H1 (cell line): ENCODE measurements around the gene DCAF6. TPM values are rescaled to one million over a fixed set of nuclear protein-coding genes. Genes with fewer than 3 reads are reported as not detected.

Source experiments
- CTCF ChIA-PET: fragments of 300-600 bp; sonication (Branson Sonifier 250); formaldehyde crosslinking; loops from one replicate; lab custom pipeline; 2021; ENCODE audit not compliant: partially characterized antibody; lab: Charles Lee
- POLR2A ChIA-PET: fragments of 300-600 bp; sonication (Branson Sonifier 250); formaldehyde crosslinking; loops from one replicate; lab custom pipeline; 2021; ENCODE audit warnings: inconsistent platforms; ENCODE audit not compliant: partially characterized antibody; lab: Charles Lee
- DNase-seq, 2 experiments: peaks; one replicate each; pipeline versions ENCODE4 v3.0.0 to v3.0.0-alpha.2; 2010 to 2022; ENCODE audit warnings: low spot score in 2 of 2, low read depth in 1 of 2, mixed read lengths in 1 of 2
- FAIRE-seq: peaks from 2 replicates; lab custom pipeline; 2011; peaks lifted over from hg19 to GRCh38; lab: Jason Lieb, UNC
- H2AFZ ChIP-seq: 2 replicates; pipeline ENCODE4 v1.8.1; 2012; ENCODE audit warnings: low read length, inconsistent platforms
- H2AK5ac ChIP-seq: 2 replicates; pipeline ENCODE4 v1.6.1; 2013; ENCODE audit warnings: low read depth, low read length
- H2BK120ac ChIP-seq: replicated peaks from 2 replicates; pipeline ENCODE3; 2013; ENCODE audit warnings: low read depth, low read length, inconsistent platforms
- H2BK12ac ChIP-seq: 2 replicates; pipeline ENCODE4 v1.6.1; 2013; ENCODE audit warnings: low read depth, low read length
- H2BK15ac ChIP-seq: 2 replicates; pipeline ENCODE4 v1.6.1; 2013; ENCODE audit warnings: low read length
- H2BK20ac ChIP-seq: 2 replicates; pipeline ENCODE4 v1.6.1; 2013; ENCODE audit warnings: low read length
- H2BK5ac ChIP-seq: 2 replicates; pipeline ENCODE4 v1.6.1; 2013; ENCODE audit warnings: low read depth, low read length
- H3K14ac ChIP-seq: 2 replicates; pipeline ENCODE4 v1.6.1; 2013; ENCODE audit warnings: inconsistent platforms; ENCODE audit not compliant: insufficient read length
- H3K18ac ChIP-seq: 2 replicates; pipeline ENCODE4 v1.6.1; 2013; ENCODE audit warnings: low read length; ENCODE audit errors: extremely low read depth
- H3K23ac ChIP-seq: 2 replicates; pipeline ENCODE4 v1.6.1; 2013; ENCODE audit warnings: inconsistent platforms; ENCODE audit not compliant: insufficient read length
- H3K23me2 ChIP-seq: 2 replicates; pipeline ENCODE4 v1.6.1; 2013; ENCODE audit warnings: low read depth, low read length
- H3K27ac ChIP-seq: 2 replicates; pipeline ENCODE4 v1.6.1; 2011; ENCODE audit warnings: low read depth, low read length, inconsistent platforms
- H3K27me3 ChIP-seq, 4 experiments: replicated peaks in 1 of 4; 1 replicate in 1 of 4; 2 replicates in 3 of 4; pipeline versions ENCODE4 v1.6.1 to v1.8.1; 2011 to 2013; ENCODE audit warnings: low read length in 3 of 4, mild to moderate bottlenecking in 3 of 4, inconsistent platforms in 2 of 4, mixed read lengths in 2 of 4, moderate library complexity in 1 of 4; ENCODE audit not compliant: control insufficient read depth in 3 of 4, insufficient read depth in 3 of 4; ENCODE audit errors: extremely low read depth in 1 of 4
- H3K36me3 ChIP-seq, 4 experiments: 2 replicates each; pipeline versions ENCODE4 v1.6.1 to v1.8.1; 2011 to 2013; ENCODE audit warnings: mild to moderate bottlenecking in 4 of 4, low read length in 3 of 4, moderate library complexity in 2 of 4, control low read depth in 1 of 4, inconsistent platforms in 1 of 4; ENCODE audit not compliant: insufficient read depth in 4 of 4, control insufficient read depth in 2 of 4
- H3K4ac ChIP-seq: replicated peaks from 2 replicates; pipeline ENCODE3; 2013; ENCODE audit warnings: low read length, low read depth, mixed read lengths, inconsistent platforms; ENCODE audit not compliant: insufficient read length
- H3K4me1 ChIP-seq, 4 experiments: replicated peaks in 1 of 4; 1 replicate in 1 of 4; 2 replicates in 3 of 4; pipeline versions ENCODE4 v1.6.1 to v1.8.1; 2011 to 2013; ENCODE audit warnings: low read length in 3 of 4, inconsistent platforms in 2 of 4, mixed read lengths in 1 of 4; ENCODE audit not compliant: insufficient read depth in 4 of 4, control insufficient read depth in 3 of 4
- H3K4me2 ChIP-seq, 2 experiments: 2 replicates each; pipeline versions ENCODE4 v1.6.1 to v1.8.1; 2011 to 2013; ENCODE audit warnings: low read depth in 2 of 2, low read length in 2 of 2, control low read depth in 1 of 2, inconsistent platforms in 1 of 2, mild to moderate bottlenecking in 1 of 2; ENCODE audit not compliant: insufficient read depth in 1 of 2
- H3K4me3 ChIP-seq, 4 experiments: fragments of 200-600, 300-600 bp in 1 of 4; sonication (generic), shearing (Covaris generic), sonication (Bioruptor Twin) in 1 of 4; 2 replicates each; pipeline versions ENCODE4 v1.5.1 to v1.8.1; 2011 to 2016; ENCODE audit warnings: low read length in 4 of 4, low read depth in 3 of 4, control low read depth in 2 of 4, inconsistent platforms in 2 of 4, mild to moderate bottlenecking in 2 of 4, mixed read lengths in 1 of 4, moderate library complexity in 1 of 4; ENCODE audit not compliant: insufficient read depth in 2 of 4; ENCODE audit errors: extremely low read depth in 1 of 4
- H3K56ac ChIP-seq: replicated peaks from 2 replicates; pipeline ENCODE3; 2013; ENCODE audit warnings: low read depth, mild to moderate bottlenecking, mixed read lengths, low read length, inconsistent platforms; ENCODE audit not compliant: insufficient read length
- H3K79me1 ChIP-seq: 2 replicates; pipeline ENCODE4 v1.6.1; 2013; ENCODE audit warnings: low read depth, low read length, control low read depth
- H3K79me2 ChIP-seq, 2 experiments: 2 replicates each; pipeline versions ENCODE4 v1.6.1 to v1.8.1; 2012 to 2013; ENCODE audit warnings: low read length in 2 of 2, mild to moderate bottlenecking in 2 of 2, inconsistent platforms in 1 of 2; ENCODE audit not compliant: insufficient read depth in 2 of 2, control insufficient read depth in 1 of 2
- H3K9ac ChIP-seq, 4 experiments: replicated peaks in 1 of 4; 1 replicate in 1 of 4; 2 replicates in 3 of 4; pipeline versions ENCODE4 v1.6.1 to v1.8.1; 2011 to 2013; ENCODE audit warnings: low read depth in 3 of 4, low read length in 3 of 4, control low read depth in 2 of 4, mild to moderate bottlenecking in 2 of 4, moderate library complexity in 2 of 4, inconsistent platforms in 1 of 4; ENCODE audit errors: extremely low read depth in 1 of 4
- H3K9me3 ChIP-seq, 2 experiments: 2 replicates each; pipeline versions ENCODE4 v1.6.1 to v1.8.1; 2012 to 2013; ENCODE audit warnings: mild to moderate bottlenecking in 2 of 2, moderate library complexity in 2 of 2, control low read depth in 1 of 2, inconsistent platforms in 1 of 2, low read depth in 1 of 2, low read length in 1 of 2, mixed read lengths in 1 of 2; ENCODE audit not compliant: insufficient read depth in 2 of 2
- H4K20me1 ChIP-seq, 2 experiments: replicated peaks in 1 of 2; 2 replicates each; pipeline versions ENCODE3 to v1.8.1; 2011 to 2013; ENCODE audit warnings: inconsistent platforms in 2 of 2, low read length in 2 of 2, mild to moderate bottlenecking in 1 of 2; ENCODE audit not compliant: insufficient read depth in 2 of 2, control insufficient read depth in 1 of 2
- H4K5ac ChIP-seq: 2 replicates; pipeline ENCODE4 v1.6.1; 2013; ENCODE audit warnings: low read length, low read depth, mixed read lengths, inconsistent platforms; ENCODE audit not compliant: insufficient read length
- H4K8ac ChIP-seq: 2 replicates; pipeline ENCODE4 v1.8.0; 2013; ENCODE audit warnings: mild to moderate bottlenecking, moderate library complexity, low read length, inconsistent platforms; ENCODE audit not compliant: insufficient read depth; ENCODE audit errors: extremely low read depth
- H4K91ac ChIP-seq: replicated peaks from 2 replicates; pipeline ENCODE3; 2013; ENCODE audit warnings: low read length, mixed read lengths, inconsistent platforms; ENCODE audit not compliant: insufficient read length
- CTBP2 ChIP-seq: IDR thresholded peaks from 2 replicates; pipeline ENCODE4 v1.7.0; 2011; ENCODE audit warnings: borderline replicate concordance, mild to moderate bottlenecking, moderate library complexity, mixed read lengths, low read length; ENCODE audit not compliant: insufficient read depth, insufficient read length
- EP300 ChIP-seq, 2 experiments: IDR thresholded peaks; 1 replicate in 1 of 2; 2 replicates in 1 of 2; pipeline ENCODE4 v1.6.1; 2011 to 2012; ENCODE audit warnings: low read depth in 2 of 2, low read length in 2 of 2, mild to moderate bottlenecking in 2 of 2, borderline replicate concordance in 1 of 2, inconsistent platforms in 1 of 2, moderate library complexity in 1 of 2
- FOSL1 ChIP-seq: IDR thresholded peaks from 2 replicates; pipeline ENCODE4 v1.6.1; 2011; ENCODE audit warnings: mild to moderate bottlenecking, low read depth, low read length, moderate library complexity; ENCODE audit not compliant: insufficient read depth
- KDM1A ChIP-seq: fragments of 200-600, 300-600 bp; sonication (generic); IDR thresholded peaks from 2 replicates; pipeline ENCODE4 v1.7.1; 2016; ENCODE audit warnings: mild to moderate bottlenecking, low read length, borderline replicate concordance
- MAX ChIP-seq: IDR thresholded peaks from 2 replicates; pipeline ENCODE4 v1.6.1; 2012; ENCODE audit warnings: inconsistent platforms
- NRF1 ChIP-seq: IDR thresholded peaks from 2 replicates; pipeline ENCODE4 v1.6.1; 2011; ENCODE audit warnings: mild to moderate bottlenecking, low read depth, low read length, improper control_type of control experiment
- POLR2A ChIP-seq, 2 experiments: IDR thresholded peaks; 1 replicate in 1 of 2; 2 replicates in 1 of 2; pipeline ENCODE4 v1.6.1; 2011; ENCODE audit warnings: low read depth in 2 of 2, low read length in 2 of 2, mild to moderate bottlenecking in 2 of 2; ENCODE audit errors: control extremely low read depth in 1 of 2
- RXRA ChIP-seq: IDR thresholded peaks from 2 replicates; pipeline ENCODE4 v1.6.1; 2011; ENCODE audit warnings: low read depth, mild to moderate bottlenecking, low read length, moderate library complexity; ENCODE audit not compliant: insufficient read depth
- SAP30 ChIP-seq: fragments of 300-600 bp; sonication (generic); IDR thresholded peaks from 2 replicates; pipeline ENCODE4 v1.7.1; 2012; ENCODE audit warnings: low read length, moderate library complexity, mild to moderate bottlenecking, inconsistent platforms; ENCODE audit not compliant: insufficient read depth, insufficient replicate concordance
- SP4 ChIP-seq: IDR thresholded peaks from 2 replicates; pipeline ENCODE4 v1.6.1; 2012; ENCODE audit warnings: low read length, inconsistent platforms
- WGBS, 2 experiments: shearing (Covaris generic) in 1 of 2; methylation state at CpG; one replicate each; pipeline versions ENCODE4 v1.1.6 to v1.1.7; 2013 to 2015; ENCODE audit warnings: low lambda C conversion rate in 2 of 2, mixed read lengths in 2 of 2, inconsistent platforms in 1 of 2, low coverage in 1 of 2, missing lambda C conversion rate in 1 of 2; ENCODE audit not compliant: insufficient replicate concordance in 2 of 2, insufficient coverage in 1 of 2, insufficient read length in 1 of 2; ENCODE audit errors: extremely low coverage in 1 of 2, missing lambda C conversion rate in 1 of 2; 5-methylcytosine and 5-hydroxymethylcytosine counted together
- polyA plus RNA-seq, 7 experiments: library from polyadenylated mRNA; depleted of rRNA in 3 of 7; stranded (reverse) in 5 of 7; unstranded in 2 of 7; fragments of >200 nt in 5 of 7; fragments of 200-250 nt in 2 of 7; gene quantifications; 1 replicate in 5 of 7; 2 replicates in 1 of 7; 4 replicates in 1 of 7; pipeline versions ENCODE4 v1.2.1 to v1.2.3, GENCODE V29; 2011 to 2013; ENCODE audit warnings: missing spikeins in 2 of 7, mixed read lengths in 2 of 7
- total RNA-seq: library from RNA; stranded (reverse); fragmentation: NEBNext Ultra II Directional; extraction: Animal tissue kit (Norgen Biotek cat#: 25700); gene quantifications from 2 replicates; pipeline ENCODE4 v1.2.1, GENCODE V29; 2021
- TF ChIP-seq, protein P1 (sequence below), 3 experiments: IDR thresholded peaks; 1 replicate in 2 of 3; 2 replicates in 1 of 3; pipeline versions ENCODE4 v1.5.1 to v1.6.1; 2011; ENCODE audit warnings: low read length in 3 of 3, mild to moderate bottlenecking in 3 of 3, inconsistent platforms in 2 of 3, low read depth in 1 of 3, moderate library complexity in 1 of 3; ENCODE audit not compliant: insufficient read depth in 1 of 3; ENCODE audit errors: control extremely low read depth in 1 of 3

The DCAF6 gene
- total and polyA plus RNA-seq, 2 of the 8 experiments (the other 6 are each of a cell fraction or from before 2014, with no cell fraction given), result 12.3 to 17.4 TPM

DNA sequence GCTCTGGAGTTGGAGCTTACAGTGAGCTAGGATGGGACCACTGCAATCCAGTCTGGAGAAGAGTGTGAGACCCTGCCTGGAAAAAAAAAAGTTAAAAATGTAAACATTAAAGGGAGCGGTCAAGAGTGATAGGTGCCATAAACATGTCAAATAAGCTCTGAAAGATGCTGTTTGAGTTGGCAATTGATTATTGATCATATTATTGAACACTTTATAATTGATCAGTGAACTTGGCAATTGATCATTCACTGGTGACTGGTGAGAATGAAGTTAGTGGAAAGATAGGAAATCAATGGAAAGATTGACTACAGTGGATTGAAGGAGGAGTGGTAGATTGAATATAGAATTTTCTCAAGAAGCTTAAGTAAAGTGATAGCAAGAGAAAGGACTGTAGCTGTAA, 64.7 kb downstream of the DCAF6 start:
- Histone ChIP-seq H3K79me2 (no peaks in the 10 kb centered on the region), H3K9ac (no peak overlapping the region), H4K5ac (no peak overlapping the region), H3K18ac (no peak overlapping the region), H2BK120ac (no peak overlapping the region), H2BK12ac (no peak overlapping the region), H3K4me1 (no peaks in the 10 kb centered on the region), H3K36me3 (peaks cover 0 to 8% (median 5%) of the 10 kb centered on the region in 4 experiments; a peak in 5 of 8 replicates), H3K4me3 (no peak overlapping the region), H3K14ac (no peak overlapping the region), H3K9me3 (no peaks in the 10 kb centered on the region), H3K4ac (no peak overlapping the region), H4K8ac (no peak overlapping the region), H3K27ac (no peak overlapping the region), H2AK5ac (no peak overlapping the region), H3K23ac (no peak overlapping the region), H2BK5ac (no peak overlapping the region), H2BK20ac (no peak overlapping the region), H3K23me2 (no peaks in the 10 kb centered on the region), H3K27me3 (no peaks in the 10 kb centered on the region), H3K79me1 (no peaks in the 10 kb centered on the region), H3K4me2 (no peak overlapping the region), H4K91ac (no peak overlapping the region), H2AFZ (no peak overlapping the region), H3K56ac (no peak overlapping the region), H4K20me1 (peaks cover 0 to 2% of the 10 kb centered on the region in 2 experiments), H2BK15ac (no peak overlapping the region)
- CTCF ChIA-PET, result interaction anchor here (0.7 to 1.2 kb wide), 4 partner anchors 8 to 151 kb away, joined by 3 to 4 read pairs (median 3); no protein-coding TSS in a partner anchor
- POLR2A ChIA-PET, result interaction anchor here (0.8 to 1.2 kb wide), 2 partner anchors 13 to 31 kb away, joined by 3 to 4 read pairs; no protein-coding TSS in a partner anchor
- 90% methylated on average over 1 of the region's 1 CpG; no CpG with 5 or more reads in 1 of the 2 experiments for WGBS, 2 experiments
- DNase-seq, result no peak
- no peak for FAIRE-seq
- TF ChIP-seq MAX, result no peak
- no peak for TF ChIP-seq POLR2A (IDR thresholded peaks at IDR 0.05; ENCODE audit: control extremely low read depth in 1 of 2, low read depth in 2 of 2, low read length in 2 of 2)
- no peak for TF ChIP-seq SAP30
- no peak for TF ChIP-seq CTBP2
- no peak for TF ChIP-seq KDM1A
- no peak for TF ChIP-seq RXRA
- TF ChIP-seq, protein P1, sequence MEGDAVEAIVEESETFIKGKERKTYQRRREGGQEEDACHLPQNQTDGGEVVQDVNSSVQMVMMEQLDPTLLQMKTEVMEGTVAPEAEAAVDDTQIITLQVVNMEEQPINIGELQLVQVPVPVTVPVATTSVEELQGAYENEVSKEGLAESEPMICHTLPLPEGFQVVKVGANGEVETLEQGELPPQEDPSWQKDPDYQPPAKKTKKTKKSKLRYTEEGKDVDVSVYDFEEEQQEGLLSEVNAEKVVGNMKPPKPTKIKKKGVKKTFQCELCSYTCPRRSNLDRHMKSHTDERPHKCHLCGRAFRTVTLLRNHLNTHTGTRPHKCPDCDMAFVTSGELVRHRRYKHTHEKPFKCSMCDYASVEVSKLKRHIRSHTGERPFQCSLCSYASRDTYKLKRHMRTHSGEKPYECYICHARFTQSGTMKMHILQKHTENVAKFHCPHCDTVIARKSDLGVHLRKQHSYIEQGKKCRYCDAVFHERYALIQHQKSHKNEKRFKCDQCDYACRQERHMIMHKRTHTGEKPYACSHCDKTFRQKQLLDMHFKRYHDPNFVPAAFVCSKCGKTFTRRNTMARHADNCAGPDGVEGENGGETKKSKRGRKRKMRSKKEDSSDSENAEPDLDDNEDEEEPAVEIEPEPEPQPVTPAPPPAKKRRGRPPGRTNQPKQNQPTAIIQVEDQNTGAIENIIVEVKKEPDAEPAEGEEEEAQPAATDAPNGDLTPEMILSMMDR (IDR thresholded peaks at IDR 0.05; ENCODE audit: control extremely low read depth in 1 of 3, insufficient read depth in 1 of 3, low read depth in 1 of 3, low read length in 3 of 3), result no peak
- TF ChIP-seq NRF1, result no peak
- no peak for TF ChIP-seq FOSL1
- TF ChIP-seq SP4, result no peak
- TF ChIP-seq EP300 (IDR thresholded peaks at IDR 0.05; ENCODE audit: borderline replicate concordance in 1 of 2, low read depth in 2 of 2, low read length in 2 of 2), result no peak
